HEK293T (cell line): Measurements from ENCODE around the gene PLEKHA6.

Experiments used
- CTCF ChIA-PET: fragments of 350-600 bp; formaldehyde crosslinking; extraction: SDS; loops from one replicate; lab custom pipeline; 2021; ENCODE audit warnings: antibody characterized with exemption, inconsistent platforms; lab: Yijun Ruan, JAX
- POLR2A ChIA-PET: fragments of 350-600 bp; formaldehyde crosslinking; extraction: SDS; loops from one replicate; lab custom pipeline; 2020; ENCODE audit warnings: antibody characterized with exemption, inconsistent platforms; lab: Yijun Ruan, JAX
- DNase-seq: peaks from one replicate; pipeline ENCODE4 v3.0.0; 2012; ENCODE audit warnings: mixed read lengths; ENCODE audit errors: extremely low spot score
- ARNT ChIP-seq: fragments of 450-650 bp; IDR thresholded peaks from 2 replicates; pipeline ENCODE4 v1.6.1; 2017; ENCODE audit warnings: mild to moderate bottlenecking
- BHLHE40 ChIP-seq: fragments of 450-650 bp; IDR thresholded peaks from 2 replicates; pipeline ENCODE4 v1.6.1; 2016; ENCODE audit warnings: mild to moderate bottlenecking, moderate library complexity, borderline replicate concordance
- CTBP1 ChIP-seq: fragments of 450-650 bp; IDR thresholded peaks from 2 replicates; pipeline ENCODE4 v1.6.1; 2016; ENCODE audit warnings: borderline replicate concordance
- ELF4 ChIP-seq: fragments of 450-650 bp; IDR thresholded peaks from 2 replicates; pipeline ENCODE4 v1.6.1; 2017; ENCODE audit warnings: antibody characterized with exemption
- FOXA1 ChIP-seq: fragments of 450-650 bp; IDR thresholded peaks from 2 replicates; pipeline ENCODE4 v1.6.1; 2016; ENCODE audit warnings: mild to moderate bottlenecking
- FOXK2 ChIP-seq: fragments of 450-650 bp; IDR thresholded peaks from 2 replicates; pipeline ENCODE4 v1.6.1; 2016; ENCODE audit warnings: mild to moderate bottlenecking
- FOXM1 ChIP-seq: fragments of 450-650 bp; IDR thresholded peaks from 2 replicates; pipeline ENCODE4 v1.6.1; 2017; ENCODE audit warnings: mild to moderate bottlenecking, borderline replicate concordance
- HDGF ChIP-seq: fragments of 450-650 bp; IDR thresholded peaks from 2 replicates; pipeline ENCODE4 v1.6.1; 2017; ENCODE audit warnings: antibody characterized with exemption, borderline replicate concordance
- L3MBTL2 ChIP-seq: fragments of 450-650 bp; conservative IDR thresholded peaks from 2 replicates; pipeline ENCODE4 v1.6.1; 2016; ENCODE audit warnings: mild to moderate bottlenecking
- LEF1 ChIP-seq: fragments of 450-650 bp; IDR thresholded peaks from 2 replicates; pipeline ENCODE4 v1.6.1; 2017; ENCODE audit warnings: mild to moderate bottlenecking, borderline replicate concordance
- NFRKB ChIP-seq: fragments of 450-650 bp; IDR thresholded peaks from 2 replicates; pipeline ENCODE4 v1.6.1; 2016; ENCODE audit warnings: mild to moderate bottlenecking, moderate library complexity
- SP1 ChIP-seq: fragments of 450-650 bp; IDR thresholded peaks from 2 replicates; pipeline ENCODE4 v1.6.1; 2017
- SUZ12 ChIP-seq: fragments of 450-650 bp; IDR thresholded peaks from 2 replicates; pipeline ENCODE4 v1.6.1; 2016; ENCODE audit warnings: mild to moderate bottlenecking
- TARDBP ChIP-seq: fragments of 450-650 bp; IDR thresholded peaks from 2 replicates; pipeline ENCODE4 v1.6.1; 2016
- ZNF384 ChIP-seq: fragments of 450-650 bp; IDR thresholded peaks from 2 replicates; pipeline ENCODE4 v1.6.1; 2016
- TF ChIP-seq, protein P1 (sequence below): fragments of 450-650 bp; IDR thresholded peaks from 2 replicates; pipeline ENCODE4 v1.6.1; 2016

The PLEKHA6 gene

DNA sequence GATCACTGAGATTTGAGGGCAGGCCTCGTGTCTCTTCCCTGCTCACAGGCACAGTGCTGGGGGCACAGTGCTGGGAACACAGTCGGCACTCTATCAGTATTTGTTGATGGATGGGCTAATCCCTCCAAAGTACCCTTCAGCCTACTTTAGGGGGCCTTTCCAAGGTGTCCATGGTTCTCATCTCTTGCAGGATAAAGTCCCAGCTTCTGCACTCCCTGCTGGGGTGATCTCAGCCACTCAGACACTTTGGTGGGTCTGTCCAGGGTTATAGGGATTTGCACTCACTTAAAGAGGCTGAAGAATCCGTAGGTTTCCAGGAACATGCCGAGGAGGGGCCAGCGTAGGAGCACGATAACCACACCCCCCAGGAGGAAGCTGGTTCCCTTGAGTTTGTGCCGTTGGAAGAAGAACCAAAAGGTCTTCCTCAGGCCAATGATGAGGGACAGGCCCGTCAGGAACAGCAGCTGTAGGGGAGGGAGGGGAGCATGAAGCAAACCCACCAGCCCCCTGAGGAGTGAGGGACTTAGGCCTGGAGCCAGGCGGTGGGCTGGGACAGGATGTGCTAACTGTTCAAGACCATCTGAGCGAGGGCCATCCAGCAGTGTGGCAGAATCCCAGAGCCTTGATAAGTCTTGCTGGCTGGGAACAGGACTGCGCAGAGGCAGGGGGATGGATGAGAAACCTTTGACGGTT, 158.2 kb downstream of the PLEKHA6 start:
- POLR2A ChIA-PET: no interaction called here
- DNase-seq: no peak

DNA sequence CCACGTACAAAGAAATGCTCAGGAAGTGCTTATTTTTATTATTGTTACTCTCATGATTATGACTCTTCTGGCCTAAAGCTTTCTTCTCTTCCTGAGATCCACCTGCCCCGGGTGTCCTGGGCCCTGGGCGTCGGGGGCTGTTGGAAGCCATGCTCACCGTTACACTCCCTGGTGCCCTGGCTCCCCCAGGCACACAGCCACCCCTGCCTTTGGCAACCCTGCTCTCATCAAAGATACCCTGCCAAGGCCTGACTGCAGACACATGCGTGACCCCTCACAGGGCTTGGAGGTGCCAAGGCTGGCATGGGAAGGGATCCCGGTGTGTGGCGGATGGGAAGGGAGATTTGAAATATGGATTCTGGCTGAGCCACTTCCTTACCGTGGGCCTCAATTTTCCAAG, 160.2 kb downstream of the PLEKHA6 start:
- CTCF ChIA-PET: interaction anchor here (4.0 kb wide), 1 partner anchor 7 kb away, joined by 19 read pairs; no protein-coding TSS in a partner anchor
- DNase-seq: no peak
- TF ChIP-seq TARDBP (no peak), LEF1 (no peak), SUZ12 (no peak), SP1 (no peak), FOXM1 (no peak), CTBP1 (no peak), BHLHE40 (no peak), ELF4 (no peak), FOXK2 (no peak), HDGF (no peak), ARNT (no peak), NFRKB (no peak), ZNF384 (no peak), L3MBTL2 (no peak), FOXA1 (no peak)
- TF ChIP-seq, protein P1, sequence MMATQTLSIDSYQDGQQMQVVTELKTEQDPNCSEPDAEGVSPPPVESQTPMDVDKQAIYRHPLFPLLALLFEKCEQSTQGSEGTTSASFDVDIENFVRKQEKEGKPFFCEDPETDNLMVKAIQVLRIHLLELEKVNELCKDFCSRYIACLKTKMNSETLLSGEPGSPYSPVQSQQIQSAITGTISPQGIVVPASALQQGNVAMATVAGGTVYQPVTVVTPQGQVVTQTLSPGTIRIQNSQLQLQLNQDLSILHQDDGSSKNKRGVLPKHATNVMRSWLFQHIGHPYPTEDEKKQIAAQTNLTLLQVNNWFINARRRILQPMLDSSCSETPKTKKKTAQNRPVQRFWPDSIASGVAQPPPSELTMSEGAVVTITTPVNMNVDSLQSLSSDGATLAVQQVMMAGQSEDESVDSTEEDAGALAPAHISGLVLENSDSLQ: no peak
- POLR2A ChIA-PET: no interaction called here

More for the DNA sequence above, 158.2 kb downstream of the PLEKHA6 start:
- TF ChIP-seq HDGF (no peak), ARNT (no peak)
- CTCF ChIA-PET: no interaction called here

DNA sequence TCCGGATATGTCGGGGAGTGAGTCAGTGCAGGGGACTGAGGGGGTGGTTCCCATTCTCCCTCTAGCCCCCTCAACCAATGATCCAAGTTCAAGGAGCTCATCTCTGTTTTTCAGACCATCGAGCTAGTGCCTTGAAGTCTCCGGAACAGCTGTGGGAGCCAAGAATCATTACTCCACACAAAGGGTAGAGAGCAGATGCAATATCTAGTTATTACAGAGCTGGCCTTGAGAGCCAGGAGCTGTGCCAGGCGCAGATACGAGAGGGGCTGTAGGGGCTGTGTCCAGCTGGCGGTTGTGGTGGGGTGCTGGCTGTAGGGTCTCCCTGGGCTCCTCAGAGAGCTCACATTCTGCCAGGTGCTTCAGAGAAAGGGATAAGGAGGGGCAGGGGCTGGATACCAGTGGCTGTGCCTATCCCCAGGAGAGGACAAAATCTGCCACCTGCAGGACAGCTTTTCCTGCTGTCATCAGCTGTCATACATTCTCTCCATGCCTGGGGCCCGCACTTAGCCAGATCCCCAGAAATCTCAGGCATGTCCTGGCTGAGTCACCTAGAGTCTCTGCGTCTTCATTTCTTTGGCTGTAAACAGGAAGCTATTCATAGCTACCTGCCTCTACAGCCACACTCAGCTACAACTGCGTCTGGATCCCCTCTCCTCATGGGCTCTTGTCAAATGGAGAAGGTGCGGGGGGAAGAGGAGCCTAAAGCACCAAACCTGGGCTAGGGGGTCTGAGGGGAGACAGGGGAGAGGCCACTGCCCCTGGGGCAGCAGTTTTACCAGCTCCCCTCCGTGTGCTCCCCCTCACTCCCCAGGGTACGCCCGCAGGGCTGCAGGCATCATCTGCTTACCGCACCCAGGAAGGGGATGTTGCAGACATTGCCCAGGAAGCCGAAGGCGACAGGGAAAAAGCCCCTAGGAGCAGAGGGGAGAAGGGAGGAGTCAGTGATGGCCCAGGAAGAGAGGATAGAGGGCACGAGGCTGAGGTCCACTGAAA, 161.1 kb downstream of the PLEKHA6 start:
- no peak for TF ChIP-seq HDGF
- no peak for TF ChIP-seq SP1
- no peak for TF ChIP-seq FOXM1
- no peak for TF ChIP-seq BHLHE40
- TF ChIP-seq TARDBP: no peak
- TF ChIP-seq LEF1: no peak
- TF ChIP-seq, protein P1: no peak
- no peak for TF ChIP-seq CTBP1
- TF ChIP-seq FOXA1: no peak
- no peak for TF ChIP-seq ZNF384
- no peak for TF ChIP-seq ARNT
- TF ChIP-seq SUZ12: no peak
- TF ChIP-seq NFRKB: no peak
- no peak for TF ChIP-seq L3MBTL2
- no peak for TF ChIP-seq FOXK2
- TF ChIP-seq ELF4: no peak
- POLR2A ChIA-PET: interaction anchor here (1.1 kb wide), 1 partner anchor 8 kb away, joined by 3 read pairs; no protein-coding TSS in a partner anchor
- no peak for DNase-seq
- CTCF ChIA-PET: interaction anchor here (1.0 to 4.0 kb wide), 3 partner anchors 8 to 36 kb away, joined by 3 to 19 read pairs (median 4); no protein-coding TSS in a partner anchor

DNA sequence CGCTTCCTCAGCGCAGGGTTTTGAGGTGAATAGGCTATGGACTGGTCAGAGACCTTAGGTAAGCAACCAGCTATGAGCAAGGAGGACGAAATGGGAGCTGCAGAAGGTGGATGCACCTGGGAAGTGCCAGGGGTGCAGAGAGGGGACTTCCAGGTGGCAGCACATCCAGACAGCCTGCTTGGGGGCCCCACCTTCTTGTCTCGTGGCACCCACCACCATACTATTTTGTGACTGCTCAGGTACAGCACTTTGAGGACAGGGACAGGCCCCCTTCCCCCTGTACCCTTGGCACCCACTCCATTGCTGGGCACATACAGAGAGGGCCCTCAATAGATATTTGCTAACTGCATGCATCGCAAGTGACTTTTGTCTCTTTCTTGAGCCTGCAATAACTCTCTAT, 162.7 kb downstream of the PLEKHA6 start:
- POLR2A ChIA-PET: no interaction called here
- no peak for DNase-seq
- CTCF ChIA-PET: interaction anchor here (4.0 kb wide), 1 partner anchor 10 kb away, joined by 19 read pairs; no protein-coding TSS in a partner anchor
- TF ChIP-seq, protein P1: no peak
- no peak for TF ChIP-seq ELF4
- no peak for TF ChIP-seq L3MBTL2
- no peak for TF ChIP-seq TARDBP
- TF ChIP-seq SP1: no peak
- TF ChIP-seq FOXA1: no peak

DNA sequence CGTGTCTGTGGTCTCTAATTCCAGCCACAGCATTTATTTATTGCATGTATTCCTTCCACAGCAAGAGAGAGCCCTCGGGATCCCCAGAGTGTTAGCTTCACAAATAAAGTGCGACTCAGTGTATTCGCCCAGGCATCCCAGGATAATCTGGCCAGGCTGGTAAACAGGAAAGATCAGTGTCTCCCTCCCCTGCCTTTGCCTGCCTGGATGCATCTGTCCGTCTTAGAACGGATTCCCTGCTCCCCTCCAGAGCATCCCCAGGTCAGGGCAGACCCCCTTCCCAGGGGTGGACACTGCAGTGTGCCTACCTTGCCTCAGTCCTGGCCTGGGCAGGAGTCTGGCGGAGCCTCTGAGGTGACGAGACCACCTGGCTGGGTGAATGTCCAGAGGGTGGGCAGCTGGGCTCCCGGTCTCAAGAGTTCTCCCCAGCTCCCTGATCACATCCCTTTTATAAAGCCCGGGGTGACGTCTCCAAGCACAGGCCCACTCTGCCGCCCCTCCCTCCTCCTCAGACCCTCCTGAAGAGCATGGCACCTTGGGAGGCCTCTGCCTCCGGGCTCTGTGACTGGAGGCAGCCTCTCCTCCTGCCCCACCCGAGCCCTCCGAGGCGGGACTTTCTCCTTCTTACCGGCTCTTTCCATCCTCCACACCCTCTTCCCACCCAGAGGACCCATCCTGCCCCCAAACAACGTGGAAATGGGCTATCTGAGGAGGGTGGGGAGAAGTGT, 163.5 kb downstream of the PLEKHA6 start, which contains the start of gene KISS1:
TSS of gene KISS1 (minus strand) at position 424 of the 728 bp plus-strand sequence. CDS start 3,615 bp downstream, outside the sequence.
- no peak for DNase-seq
- ChIA-PET CTCF (interaction anchor here (4.0 kb wide), 1 partner anchor 11 kb away, joined by 19 read pairs; no protein-coding TSS in a partner anchor), POLR2A (no interaction called here)
- TF ChIP-seq FOXM1 (no peak), FOXA1 (no peak), SP1 (no peak), CTBP1 (no peak), NFRKB (no peak), TARDBP (no peak), BHLHE40 (no peak), HDGF (no peak), ZNF384 (no peak), FOXK2 (no peak), L3MBTL2 (no peak), SUZ12 (no peak), ELF4 (no peak), LEF1 (no peak), ARNT (no peak)
- TF ChIP-seq, protein P1: no peak
